ENCODE data around the gene INAVA. TPM values are rescaled to one million over a fixed set of nuclear protein-coding genes. Genes with fewer than 3 reads are reported as not detected.
"Not testable (repeated sequence)": the region's sequence is repeated elsewhere in the genome, so short reads cannot be mapped to it uniquely, and the experiment has no call there.

Gene INAVA
- total RNA-seq, 1 experiment from 2014 or later = 36.8 TPM

DNA sequence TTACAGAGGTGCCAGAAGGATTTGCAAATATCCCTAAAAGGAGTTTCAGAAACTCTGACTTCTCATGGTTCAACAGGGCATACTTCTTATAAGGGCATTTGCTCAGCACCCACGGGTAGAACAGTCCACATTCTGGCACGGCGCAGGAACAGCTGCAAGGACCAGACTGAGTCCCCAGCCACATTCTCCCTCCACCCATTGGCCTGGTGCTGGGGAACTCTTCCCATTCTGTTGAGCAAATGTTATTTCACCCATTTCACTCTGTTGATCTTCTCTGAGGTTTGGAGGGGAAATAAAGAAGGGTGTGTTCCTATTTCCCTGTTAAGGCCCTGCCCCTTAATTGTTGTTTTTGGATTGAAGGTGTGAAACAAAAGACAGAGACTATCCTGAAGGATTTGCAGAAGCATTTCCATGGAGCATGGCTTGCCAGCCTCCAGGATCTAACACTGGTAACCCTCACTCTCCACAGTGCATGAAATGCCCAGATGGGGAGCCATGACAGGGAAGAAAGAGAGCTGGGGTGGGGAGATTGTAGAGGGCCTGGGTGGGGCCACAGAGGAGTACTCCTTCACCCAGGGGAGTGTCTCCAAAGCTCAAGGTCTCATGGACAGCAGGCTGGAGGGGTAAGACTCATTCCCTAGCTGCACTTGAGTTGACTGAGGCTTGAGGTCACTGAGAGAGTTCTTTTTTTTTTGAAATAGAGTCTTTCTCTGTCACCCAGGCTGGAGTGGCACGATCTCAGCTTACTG is 35.0 kb downstream of the INAVA start:
- Histone ChIP-seq H3K4me2 (ENCODE audit: insufficient read depth, insufficient read length, low read length) (no peak overlapping the region), H3K56ac (ENCODE audit: insufficient read length, low read depth, low read length) (no peak overlapping the region), H3K23ac (ENCODE audit: insufficient read length, low read depth, low read length) (no peak overlapping the region), H3K27me3 (ENCODE audit: insufficient read depth, low read length) (no peaks in the 10 kb centered on the region), H3K14ac (ENCODE audit: insufficient read depth, low read length) (no peak overlapping the region), H2BK15ac (ENCODE audit: low read depth, low read length) (no peak overlapping the region), H4K91ac (ENCODE audit: insufficient read length, low read depth, low read length) (no peak overlapping the region), H2BK20ac (ENCODE audit: low read depth, low read length, poor library complexity, severe bottlenecking) (no peak overlapping the region), H2BK5ac (ENCODE audit: insufficient read length, low read length) (no peak overlapping the region), H2AK5ac (ENCODE audit: insufficient read length, low read length) (no peak overlapping the region), H2BK12ac (ENCODE audit: insufficient read length, low read depth, low read length) (no peak overlapping the region), H3K79me1 (ENCODE audit: insufficient read depth, low read depth, low read length, poor library complexity, severe bottlenecking) (no peaks in the 10 kb centered on the region), H3K4me1 (ENCODE audit: insufficient read depth, low read length) (no peaks in the 10 kb centered on the region), H2BK120ac (ENCODE audit: low read depth, low read length, poor library complexity, severe bottlenecking) (no peak overlapping the region), H3K9me3 (ENCODE audit: control insufficient read depth, low read depth, low read length) (no peaks in the 10 kb centered on the region), H3K79me2 (ENCODE audit: insufficient read depth, low read length) (no peaks in the 10 kb centered on the region), H4K5ac (ENCODE audit: insufficient read length, low read depth, low read length) (no peak overlapping the region), H3T11ph (ENCODE audit: low read length) (no peak overlapping the region), H3K27ac (ENCODE audit: insufficient read length, low read depth, low read length) (no peak overlapping the region), H2AFZ (ENCODE audit: low read length) (no peak overlapping the region), H3K4ac (ENCODE audit: low read depth, low read length) (no peak overlapping the region), H4K20me1 (ENCODE audit: control insufficient read depth, insufficient read depth, insufficient read length) (no peaks in the 10 kb centered on the region), H3K9ac (ENCODE audit: extremely low read depth, insufficient read length, low read length) (no peak overlapping the region), H3K23me2 (ENCODE audit: insufficient read length, low read depth, low read length, poor library complexity, severe bottlenecking) (no peaks in the 10 kb centered on the region), H4K8ac (replicated peaks; ENCODE audit: insufficient read length, low read depth, low read length) (no peak overlapping the region), H3K18ac (ENCODE audit: insufficient read length, low read depth, low read length) (no peak overlapping the region)
- Mint-ChIP-seq H3K9me3 (no peaks in the 10 kb centered on the region), H3K27ac (peak overlapping the region in 1 of 3 experiments; percentile 83; a peak in 2 of 7 replicates), H3K4me3 (no peak overlapping the region), H3K27me3 (ENCODE audit: low read depth) (no peaks in the 10 kb centered on the region), H3K36me3 (ENCODE audit: insufficient read depth in 1 of 3, low read depth in 3 of 3) (no peaks in the 10 kb centered on the region), H3K4me1 (no peaks in the 10 kb centered on the region)
- no CpG with 5 or more reads among the region's 4 CpGs for WGBS (ENCODE audit: extremely low coverage, insufficient read length, low lambda C conversion rate)
- DNase-seq = no peak
- TF ChIP-seq, protein P1, sequence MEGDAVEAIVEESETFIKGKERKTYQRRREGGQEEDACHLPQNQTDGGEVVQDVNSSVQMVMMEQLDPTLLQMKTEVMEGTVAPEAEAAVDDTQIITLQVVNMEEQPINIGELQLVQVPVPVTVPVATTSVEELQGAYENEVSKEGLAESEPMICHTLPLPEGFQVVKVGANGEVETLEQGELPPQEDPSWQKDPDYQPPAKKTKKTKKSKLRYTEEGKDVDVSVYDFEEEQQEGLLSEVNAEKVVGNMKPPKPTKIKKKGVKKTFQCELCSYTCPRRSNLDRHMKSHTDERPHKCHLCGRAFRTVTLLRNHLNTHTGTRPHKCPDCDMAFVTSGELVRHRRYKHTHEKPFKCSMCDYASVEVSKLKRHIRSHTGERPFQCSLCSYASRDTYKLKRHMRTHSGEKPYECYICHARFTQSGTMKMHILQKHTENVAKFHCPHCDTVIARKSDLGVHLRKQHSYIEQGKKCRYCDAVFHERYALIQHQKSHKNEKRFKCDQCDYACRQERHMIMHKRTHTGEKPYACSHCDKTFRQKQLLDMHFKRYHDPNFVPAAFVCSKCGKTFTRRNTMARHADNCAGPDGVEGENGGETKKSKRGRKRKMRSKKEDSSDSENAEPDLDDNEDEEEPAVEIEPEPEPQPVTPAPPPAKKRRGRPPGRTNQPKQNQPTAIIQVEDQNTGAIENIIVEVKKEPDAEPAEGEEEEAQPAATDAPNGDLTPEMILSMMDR (conservative IDR thresholded peaks at IDR 0.05) = no peak

DNA sequence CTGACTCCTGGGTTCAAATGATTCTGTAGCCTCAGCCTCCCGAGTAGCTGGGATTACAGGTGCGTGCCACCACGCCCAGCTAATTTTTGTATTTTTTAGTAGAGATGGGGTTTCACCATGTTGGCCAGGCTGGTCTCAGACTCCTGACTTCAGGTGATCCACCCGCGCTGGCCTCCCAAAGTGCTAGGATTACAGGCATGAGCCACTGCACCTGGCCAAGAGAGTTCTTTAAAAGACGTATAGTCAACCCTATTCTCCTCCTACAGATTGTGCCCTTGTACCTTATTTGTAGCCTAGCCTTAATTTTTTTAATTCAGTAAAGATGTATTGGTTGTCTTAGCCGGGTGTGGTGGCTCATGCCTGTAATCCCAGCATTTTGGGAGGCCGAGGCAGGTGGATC is 35.6 kb downstream of the INAVA start:
- not testable (repeated sequence) for H2BK120ac ChIP-seq (ENCODE audit: low read depth, low read length, poor library complexity, severe bottlenecking); H4K8ac ChIP-seq (replicated peaks; ENCODE audit: insufficient read length, low read depth, low read length); H3K79me1 ChIP-seq (ENCODE audit: insufficient read depth, low read depth, low read length, poor library complexity, severe bottlenecking); H3K4me1 ChIP-seq (ENCODE audit: insufficient read depth, low read length); H3K4ac ChIP-seq (ENCODE audit: low read depth, low read length); H3K27ac ChIP-seq (ENCODE audit: insufficient read length, low read depth, low read length); H3K27me3 Mint-ChIP-seq (ENCODE audit: low read depth); H3K23me2 ChIP-seq (ENCODE audit: insufficient read length, low read depth, low read length, poor library complexity, severe bottlenecking); H3K4me3 Mint-ChIP-seq; H3K27ac Mint-ChIP-seq; H3K9ac ChIP-seq (ENCODE audit: extremely low read depth, insufficient read length, low read length); H3K4me1 Mint-ChIP-seq; H3K18ac ChIP-seq (ENCODE audit: insufficient read length, low read depth, low read length); H3K23ac ChIP-seq (ENCODE audit: insufficient read length, low read depth, low read length); H3K56ac ChIP-seq (ENCODE audit: insufficient read length, low read depth, low read length); DNase-seq; H3K9me3 Mint-ChIP-seq; H2BK12ac ChIP-seq (ENCODE audit: insufficient read length, low read depth, low read length); H2BK15ac ChIP-seq (ENCODE audit: low read depth, low read length); H3K9me3 ChIP-seq (ENCODE audit: control insufficient read depth, low read depth, low read length); H4K20me1 ChIP-seq (ENCODE audit: control insufficient read depth, insufficient read depth, insufficient read length); H3K27me3 ChIP-seq (ENCODE audit: insufficient read depth, low read length); H3K79me2 ChIP-seq (ENCODE audit: insufficient read depth, low read length); H3K14ac ChIP-seq (ENCODE audit: insufficient read depth, low read length); H3K36me3 Mint-ChIP-seq (ENCODE audit: insufficient read depth in 1 of 3, low read depth in 3 of 3); H4K5ac ChIP-seq (ENCODE audit: insufficient read length, low read depth, low read length); H2BK5ac ChIP-seq (ENCODE audit: insufficient read length, low read length); H2BK20ac ChIP-seq (ENCODE audit: low read depth, low read length, poor library complexity, severe bottlenecking); H3T11ph ChIP-seq (ENCODE audit: low read length); H3K4me2 ChIP-seq (ENCODE audit: insufficient read depth, insufficient read length, low read length); H4K91ac ChIP-seq (ENCODE audit: insufficient read length, low read depth, low read length); H2AK5ac ChIP-seq (ENCODE audit: insufficient read length, low read length); H2AFZ ChIP-seq (ENCODE audit: low read length)
- WGBS (ENCODE audit: extremely low coverage, insufficient read length, low lambda C conversion rate) = no CpG with 5 or more reads among the region's 8 CpGs

All from H9 (cell line).